Left renal pelvis (tissue), 4 donors: ENCODE data around the gene PANK1. TPM values are rescaled to one million over a fixed set of nuclear protein-coding genes. Genes with fewer than 3 reads are reported as not detected.
"Not testable (repeated sequence)": the region's sequence is repeated elsewhere in the genome, so short reads cannot be mapped to it uniquely, and the experiment has no call there.

Experiments
- DNase-seq, 4 donors: peaks; one replicate each; pipeline ENCODE4 v3.0.0-alpha.2; 2013; ENCODE audit warnings: low read depth in 4 of 4, low spot score in 3 of 4
- polyA plus RNA-seq, 4 donors: library from polyadenylated mRNA; unstranded; fragments of 120-200 nt; gene quantifications; one replicate each; pipeline ENCODE4 v1.2.1, GENCODE V29; 2013; ENCODE audit not compliant: insufficient read length in 4 of 4

The PANK1 gene
- polyA plus RNA-seq, 4 donors = 16.6 to 51.3 (median 47.1) TPM

GRCh38 chr10:89622151-89622550, 22.9 kb downstream of the PANK1 start:
- DNase-seq = no peak

GRCh38 chr10:89621438-89621837, 23.6 kb downstream of the PANK1 start:
- no peak for DNase-seq

GRCh38 chr10:89620296-89620695, 24.7 kb downstream of the PANK1 start:
- not testable (repeated sequence) for DNase-seq

- no peak for DNase-seq
These were observed 29.2 kb downstream of the PANK1 start for GRCh38 chr10:89615824-89616223.

DNA sequence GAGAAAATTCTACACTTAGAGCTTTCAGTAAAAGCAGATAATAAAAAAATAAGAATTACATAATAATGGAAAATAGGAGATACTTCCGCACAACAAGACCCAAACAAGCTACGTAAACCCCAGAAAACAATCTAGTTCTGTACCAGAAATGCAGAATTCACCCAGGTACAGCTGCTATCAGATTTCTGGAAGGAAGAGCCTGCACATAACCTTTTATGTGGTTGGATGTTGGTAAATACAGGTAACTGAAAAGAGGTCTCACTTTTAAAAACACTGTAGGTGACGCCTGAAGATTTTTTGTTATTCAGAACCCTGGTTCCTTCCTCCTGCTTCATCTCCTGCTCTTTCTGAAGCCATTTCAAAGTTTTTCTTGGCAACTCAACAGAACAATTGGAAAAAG, 29.9 kb downstream of the PANK1 start:
- no peak for DNase-seq

- no peak for DNase-seq
These were observed 31.5 kb downstream of the PANK1 start for GRCh38 chr10:89613582-89613981.

DNA sequence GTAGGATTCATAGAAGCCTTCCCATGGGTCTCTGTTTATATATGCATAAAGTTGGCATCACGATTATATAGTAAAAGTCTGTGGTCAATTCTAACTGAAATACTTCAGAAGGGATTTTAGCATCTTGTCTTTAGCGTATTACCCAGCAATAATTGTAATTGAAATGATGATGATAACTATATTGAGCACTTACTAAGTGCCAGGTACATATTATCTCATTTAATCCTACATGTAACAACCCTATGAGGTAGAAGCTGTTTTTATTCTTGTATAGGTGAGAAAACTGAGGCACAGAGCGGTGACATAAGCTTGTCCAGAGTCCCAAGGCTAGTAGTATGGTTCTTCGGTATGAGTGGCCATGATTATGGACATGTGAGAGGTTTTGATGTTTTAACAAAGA, 33.8 kb downstream of the PANK1 start:
- DNase-seq = no peak

GRCh38 chr10:89609833-89610346, 35.2 kb downstream of the PANK1 start:
- DNase-seq = no peak

DNA sequence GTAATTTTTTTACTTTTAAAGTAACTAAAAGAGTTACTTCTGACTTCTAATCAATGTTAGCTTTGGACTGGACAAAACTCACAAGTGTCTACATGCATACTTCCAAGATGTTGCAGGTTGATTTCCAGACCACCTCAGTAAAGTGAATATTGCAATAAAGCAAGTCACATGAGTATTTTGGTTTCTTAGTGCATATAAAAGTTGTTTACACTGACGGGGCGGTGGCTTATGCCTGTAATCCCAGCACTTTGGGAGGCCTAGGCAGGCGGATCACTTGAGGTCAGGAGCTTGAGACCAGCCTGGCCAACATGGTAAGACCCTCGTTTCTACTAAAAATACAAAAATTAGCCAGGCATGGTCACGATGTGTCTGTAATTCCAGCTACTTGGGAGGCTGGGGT, 40.8 kb downstream of the PANK1 start:
- DNase-seq = no peak

- DNase-seq = no peak
These were observed 42.1 kb downstream of the PANK1 start for GRCh38 chr10:89602919-89603318.

GRCh38 chr10:89601728-89602361, 43.2 kb downstream of the PANK1 start:
- no peak for DNase-seq

- DNase-seq = no peak
These were observed 45.0 kb downstream of the PANK1 start for GRCh38 chr10:89600041-89600440.

DNA sequence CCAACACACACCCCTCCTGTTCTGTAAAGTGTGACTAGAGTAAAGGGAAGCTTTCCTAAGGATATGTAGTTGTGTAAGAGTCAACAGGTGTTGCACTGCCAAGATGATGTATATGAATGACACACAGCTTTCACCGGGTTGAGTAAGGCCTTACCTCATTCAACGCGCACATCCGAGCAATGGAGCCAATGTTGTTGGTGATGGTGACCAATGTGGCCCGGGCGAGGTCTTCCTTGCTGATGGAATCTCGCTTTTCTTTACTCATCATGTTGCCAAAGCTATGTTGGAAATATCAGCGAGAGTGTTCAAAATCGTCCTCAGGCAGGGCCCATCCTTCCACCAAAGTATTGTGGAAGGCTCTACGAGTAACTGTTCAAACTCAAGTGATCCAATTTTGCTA, 52.0 kb downstream of the PANK1 start:
- DNase-seq = no peak

GRCh38 chr10:89592539-89592938, 52.5 kb downstream of the PANK1 start:
- DNase-seq = no peak

DNA sequence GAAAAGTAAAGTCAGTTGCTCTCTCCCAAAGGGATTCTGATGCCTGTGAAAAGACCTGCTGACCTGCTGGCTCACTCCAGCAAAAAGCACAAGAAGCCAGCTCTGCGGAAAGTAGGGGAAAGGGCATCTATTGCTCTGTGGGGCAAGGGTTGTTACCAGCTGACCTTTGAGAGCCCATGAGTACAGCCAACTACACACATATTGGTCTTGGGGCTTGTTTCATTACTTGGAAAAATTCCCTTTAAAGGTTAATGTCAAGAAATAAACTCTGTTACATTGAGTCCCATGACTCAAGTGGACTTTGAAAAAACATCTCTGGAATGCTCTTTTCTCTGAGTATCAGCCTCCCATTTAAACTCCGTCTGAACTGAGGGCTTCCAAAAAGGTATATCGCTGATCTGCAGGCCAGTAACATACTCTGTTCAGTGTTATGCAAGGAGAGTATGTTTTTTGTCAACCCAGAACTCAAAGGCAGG, 53.2 kb downstream of the PANK1 start:
- peak in 1 of 4 donors; percentile 29 for DNase-seq

- no peak for DNase-seq
These were observed 53.8 kb downstream of the PANK1 start for GRCh38 chr10:89591111-89591795.

DNA sequence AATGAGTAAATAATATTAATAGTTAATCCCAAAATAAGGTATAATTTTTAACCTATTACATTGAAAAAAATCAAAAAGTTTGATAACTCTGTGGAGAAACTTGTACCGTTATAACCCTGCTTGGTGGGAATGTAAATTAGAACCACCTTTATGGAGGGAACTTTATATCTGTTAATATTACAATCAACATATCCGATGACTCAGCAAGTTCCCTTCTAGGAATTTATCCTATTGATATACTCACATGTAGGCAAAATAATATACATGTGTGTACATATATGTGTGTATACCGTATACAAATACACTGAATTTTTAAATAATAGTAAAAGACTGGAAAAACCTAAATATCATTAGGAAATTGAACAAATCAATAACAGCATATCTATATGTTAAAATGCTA, 54.7 kb downstream of the PANK1 start:
- DNase-seq = no peak

- DNase-seq = no peak
These were observed 55.8 kb downstream of the PANK1 start for GRCh38 chr10:89589101-89589720.

GRCh38 chr10:89588671-89589070, 56.4 kb downstream of the PANK1 start:
- no peak for DNase-seq

DNA sequence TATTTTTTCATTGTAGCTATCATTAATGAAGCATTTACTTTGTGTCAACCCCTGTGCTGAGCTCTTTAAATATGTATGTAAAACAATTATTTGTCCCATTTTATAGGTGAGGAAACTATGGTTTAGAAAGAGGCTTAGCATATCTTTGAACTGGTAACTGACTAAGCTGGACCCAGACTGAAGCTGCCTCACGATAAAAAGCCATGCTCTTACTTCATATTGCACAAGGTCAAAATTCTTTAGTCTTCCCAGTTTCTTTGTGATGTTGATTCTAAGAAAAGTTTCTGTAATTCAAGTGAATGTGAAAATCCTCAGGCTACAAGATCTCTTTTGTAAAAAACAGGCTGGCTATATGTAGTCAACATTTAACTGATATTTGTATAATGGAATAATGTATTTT, 63.0 kb downstream of the PANK1 start:
- no peak for DNase-seq

GRCh38 chr10:89580243-89580642, 64.8 kb downstream of the PANK1 start:
- no peak for DNase-seq

DNA sequence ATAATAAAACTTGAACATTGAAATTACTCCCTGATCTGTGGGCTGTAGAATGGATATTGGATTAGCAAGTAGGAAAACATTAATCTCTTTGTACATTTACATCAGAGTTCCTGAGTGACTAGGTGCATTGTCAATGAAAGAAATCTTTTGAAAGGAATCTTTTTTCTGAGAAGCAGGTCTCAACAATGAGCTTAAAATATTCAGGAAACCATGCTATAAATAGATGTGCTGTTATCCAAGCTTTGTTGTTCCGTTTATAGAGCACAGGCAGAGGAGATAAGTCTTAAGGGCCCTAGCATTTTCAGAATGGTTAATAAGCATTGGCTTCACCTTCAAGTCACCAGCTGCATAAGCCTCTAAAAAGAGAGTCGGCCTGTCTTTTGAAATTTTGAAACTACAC, 68.3 kb downstream of the PANK1 start:
- no peak for DNase-seq
